HG03342 (cell line): ENCODE measurements around the gene TMEM184B.

Experiments used
- ATAC-seq: cut with Tn5 transposase; IDR thresholded peaks from one replicate; pipeline ENCODE4 v1.9.1; 2021; ENCODE audit warnings: mild to moderate bottlenecking, moderate library complexity; ENCODE audit not compliant: unreplicated experiment

Gene TMEM184B

DNA sequence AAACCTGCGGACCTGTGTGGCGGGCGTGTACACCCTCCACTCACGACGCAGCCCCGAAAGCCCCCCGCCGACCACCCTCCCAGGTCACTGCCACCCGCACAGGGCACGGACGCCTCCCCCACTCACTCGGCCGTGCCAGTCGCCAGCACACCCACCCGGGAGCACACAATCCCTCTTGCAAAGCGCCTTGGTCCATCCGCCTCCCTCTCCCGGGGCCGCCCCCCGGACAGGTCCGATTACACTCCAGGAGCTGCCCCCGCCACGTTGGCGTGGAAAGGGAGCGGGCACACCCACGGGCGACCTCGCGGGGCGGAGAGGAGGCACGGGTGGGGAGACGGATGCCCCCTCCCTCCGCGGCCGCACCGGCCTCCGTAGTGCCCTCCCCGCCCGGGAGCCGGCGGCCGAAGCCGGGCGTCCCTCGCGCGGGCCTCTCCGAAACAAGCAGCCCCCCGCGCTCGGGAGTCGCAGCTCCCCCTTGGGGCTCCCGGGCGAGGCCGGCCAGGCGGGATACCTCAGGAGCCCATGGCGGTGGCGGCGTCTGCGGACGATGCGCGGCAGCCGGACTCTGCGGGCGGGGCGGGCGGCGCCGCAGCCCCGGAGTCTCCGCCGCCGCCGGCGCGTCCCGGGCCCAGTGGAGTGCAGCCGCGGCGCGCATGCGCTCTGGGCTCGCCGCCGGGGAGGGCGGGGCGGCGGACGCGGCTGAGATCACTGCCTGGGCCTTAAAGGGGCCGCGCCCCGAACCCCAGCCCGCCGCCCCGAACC lies at the start of gene TMEM184B:
TSS of gene TMEM184B (minus strand) at position 638 of the 762 bp plus-strand sequence. CDS start 25,049 bp downstream, outside the sequence.
- ATAC-seq = peak; percentile 74

DNA sequence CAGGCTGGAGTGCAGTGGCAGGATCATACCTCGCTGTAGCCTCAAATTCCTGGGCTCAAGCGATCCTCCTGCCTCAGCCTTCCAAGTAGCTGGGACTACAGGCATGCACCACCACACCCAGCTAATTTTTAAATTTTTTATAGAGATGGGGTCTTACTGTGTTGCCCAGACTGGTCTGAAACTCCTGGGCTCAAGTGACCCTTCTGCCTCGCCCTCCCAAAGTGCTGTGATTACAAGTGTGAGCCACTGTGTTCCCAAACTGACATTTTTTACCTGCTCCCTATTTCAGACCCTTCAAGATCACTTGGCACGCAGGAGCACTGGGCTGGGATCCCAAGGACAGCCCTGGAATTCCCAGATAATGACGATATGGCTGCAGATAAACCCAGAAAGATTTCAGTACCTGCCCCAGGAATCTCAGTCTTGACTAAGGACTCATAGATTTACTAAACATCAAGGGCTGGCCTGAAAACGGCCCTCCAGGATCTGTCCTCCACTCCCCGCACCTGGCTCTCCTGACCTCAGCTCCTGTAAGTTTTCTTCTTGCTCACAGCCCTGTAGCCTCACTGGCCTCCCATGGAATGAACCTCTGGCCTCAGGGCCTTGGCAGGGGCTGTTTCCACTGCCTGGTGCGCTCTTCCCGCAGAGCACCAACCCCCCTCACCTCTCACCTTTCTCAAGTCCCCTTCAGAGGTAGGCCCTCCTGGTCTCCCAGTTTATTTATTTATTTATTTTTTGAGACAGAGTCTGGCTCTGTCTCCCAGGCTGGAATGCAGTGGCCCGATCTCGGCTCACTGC lies 48.0 kb upstream of the TMEM184B start:
- ATAC-seq = no peak

DNA sequence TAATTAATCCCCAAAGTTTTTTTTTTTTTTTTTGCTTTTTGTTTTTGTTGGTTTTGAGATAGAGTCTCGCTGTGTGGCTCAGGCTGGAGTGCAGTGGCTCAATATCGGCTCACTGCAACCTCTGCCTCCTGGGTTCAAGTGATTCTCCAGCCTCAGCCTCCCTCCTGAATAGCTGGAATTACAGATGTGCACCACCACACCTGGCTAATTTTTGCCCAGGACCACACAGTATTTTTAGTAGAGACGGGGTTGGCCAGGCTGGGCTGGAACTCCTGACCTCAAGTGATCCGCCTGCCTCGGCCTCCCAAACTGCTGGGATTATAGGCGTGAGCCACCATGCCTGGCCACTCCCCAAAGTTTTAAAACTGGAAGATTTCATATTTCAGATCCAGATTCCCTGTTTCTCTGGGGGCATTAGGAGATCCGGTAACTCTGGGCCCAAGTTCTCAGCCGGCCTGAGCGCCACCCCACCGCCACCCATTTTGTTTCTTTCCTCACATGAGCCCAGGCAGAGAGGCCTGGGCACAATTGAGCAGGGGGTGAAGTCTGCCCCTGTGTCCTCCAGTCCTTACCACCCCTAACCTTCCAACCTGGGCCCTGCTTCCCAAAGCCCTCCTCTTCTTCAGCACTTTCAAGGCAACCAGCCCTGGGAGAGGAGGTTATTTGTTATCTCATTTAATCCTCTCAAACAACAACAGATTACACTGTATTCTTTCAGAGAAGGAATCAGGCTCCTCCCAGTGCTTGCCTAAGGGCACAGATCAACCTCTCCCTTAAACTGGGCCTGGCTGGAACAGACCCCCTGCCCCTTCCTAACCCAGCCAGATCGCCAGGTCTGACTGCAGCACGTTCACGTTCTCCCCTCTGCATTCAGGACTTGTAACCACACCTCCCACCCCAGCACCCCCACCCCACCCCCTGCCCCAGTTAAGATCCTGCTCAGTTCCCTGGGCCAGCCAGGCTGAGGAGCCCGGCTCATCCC lies 46.3 kb upstream of the TMEM184B start:
- no peak for ATAC-seq

DNA sequence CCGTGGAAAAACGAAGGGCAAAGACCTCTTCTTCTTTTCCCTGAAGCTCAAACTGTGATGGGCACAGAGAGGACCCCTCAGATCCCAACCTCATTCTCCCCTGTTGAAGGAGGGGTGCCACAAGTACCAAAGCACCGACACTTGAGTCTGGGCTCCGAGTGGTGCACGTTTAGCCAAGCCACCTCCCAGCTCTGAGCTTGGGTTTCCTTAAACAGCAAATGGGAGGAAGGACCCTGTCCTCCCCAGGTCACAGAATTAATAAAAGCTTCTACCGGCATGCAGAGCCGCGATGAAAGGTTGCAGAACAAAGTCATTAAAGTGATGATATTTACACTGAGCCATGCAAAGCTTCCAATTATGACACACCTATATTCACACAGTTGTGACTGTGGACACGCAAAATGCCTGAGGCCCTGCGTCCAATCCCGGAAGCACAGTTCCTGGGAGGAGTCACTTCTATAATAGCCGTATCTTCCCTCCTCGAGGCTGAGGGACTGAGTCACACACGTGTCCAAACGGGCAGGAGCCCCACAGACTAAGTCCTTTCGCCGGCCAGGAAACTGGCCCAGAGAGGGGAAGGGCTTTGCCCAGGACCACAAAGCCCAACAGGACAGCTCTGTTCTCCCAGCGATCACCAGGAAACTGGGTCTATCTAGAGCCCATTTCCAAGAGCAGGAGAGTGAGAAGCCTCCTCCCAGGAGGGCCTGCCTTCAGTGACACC lies 45.3 kb upstream of the TMEM184B start:
- no peak for ATAC-seq

DNA sequence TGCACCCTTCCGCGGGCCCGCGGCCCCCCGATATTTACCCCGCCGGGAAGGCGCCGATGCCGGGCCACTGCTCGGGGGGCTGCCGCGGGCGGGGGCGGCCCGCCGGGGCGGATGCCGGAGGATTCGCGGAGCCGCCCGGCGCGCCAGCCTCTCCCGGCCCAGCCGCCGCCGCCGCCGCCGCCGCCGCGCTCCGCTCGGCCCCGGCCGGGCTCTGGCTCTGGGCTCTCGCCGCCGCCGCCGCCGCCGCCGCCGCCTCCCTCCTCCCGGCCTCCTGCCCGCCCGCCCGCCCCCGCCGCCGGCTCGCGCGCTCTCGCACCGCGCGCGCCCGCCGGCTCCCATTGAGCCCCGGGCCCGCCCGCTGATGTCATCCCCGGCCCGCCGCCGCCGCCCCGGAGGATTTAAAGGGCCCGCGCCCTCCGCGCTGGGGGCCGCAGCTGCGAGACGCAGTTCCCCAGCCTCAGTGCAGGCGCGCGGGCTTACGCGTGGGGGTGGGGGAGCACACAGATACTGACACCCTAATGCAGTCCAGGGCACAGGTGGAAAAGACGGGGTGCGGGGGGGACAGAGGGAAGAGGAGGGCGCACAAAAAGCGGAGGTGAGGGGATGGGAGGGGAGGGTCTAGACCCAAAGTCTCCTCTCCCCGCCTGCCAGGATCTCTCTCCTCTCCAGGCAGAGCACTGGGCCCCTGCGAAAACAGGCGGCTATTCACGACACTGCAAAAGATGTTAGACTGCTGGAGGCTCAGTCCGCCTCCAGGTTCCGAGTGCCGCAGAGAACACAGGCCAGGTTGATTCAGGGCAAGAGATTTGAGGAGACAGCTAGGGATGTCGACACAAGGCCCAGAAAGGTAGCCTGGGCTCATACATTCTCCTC lies 44.5 kb upstream of the TMEM184B start, which contains the start of gene CSNK1E:
TSS of gene CSNK1E (minus strand) at position 312 of the 873 bp plus-strand sequence. CDS start 3,276 bp downstream, outside the sequence.
- peak; percentile 27 for ATAC-seq

DNA sequence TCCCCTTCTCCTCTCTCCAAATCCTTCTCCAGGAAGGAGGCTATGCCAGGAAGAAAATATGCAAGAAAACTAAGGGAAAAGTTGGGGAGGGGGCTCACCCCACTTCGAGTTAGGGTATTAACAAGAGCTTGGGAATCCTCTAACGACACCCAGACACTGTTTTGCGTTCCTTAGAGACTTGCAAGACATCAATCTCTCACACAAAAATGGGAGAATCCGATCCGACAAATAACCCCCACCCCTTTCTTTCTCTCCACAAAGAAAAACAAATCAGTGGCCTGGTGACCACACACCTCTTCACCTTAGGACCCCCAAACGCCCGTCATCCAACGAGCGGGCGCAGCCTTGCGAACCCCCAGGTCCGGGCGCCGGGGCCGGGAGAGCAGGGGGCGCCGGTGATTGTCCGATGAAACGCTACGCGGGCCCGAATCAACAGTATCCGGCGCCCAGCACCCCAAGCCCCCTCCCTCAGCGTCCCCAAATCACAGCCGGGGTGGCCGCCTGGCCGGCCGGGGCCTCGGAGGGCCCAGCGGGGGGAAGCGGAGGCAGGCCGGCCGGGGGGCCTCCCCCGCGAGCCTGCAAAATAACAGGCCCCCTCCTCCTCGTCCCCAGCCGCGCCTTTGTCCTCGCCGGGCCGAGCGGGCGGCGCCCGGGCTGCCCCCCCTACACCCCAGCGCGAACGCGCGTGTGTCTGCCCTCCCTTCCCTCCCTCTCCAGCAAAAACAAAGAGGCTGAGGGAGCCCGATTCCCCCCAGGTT lies 43.7 kb upstream of the TMEM184B start:
- ATAC-seq = peak; percentile 24

DNA sequence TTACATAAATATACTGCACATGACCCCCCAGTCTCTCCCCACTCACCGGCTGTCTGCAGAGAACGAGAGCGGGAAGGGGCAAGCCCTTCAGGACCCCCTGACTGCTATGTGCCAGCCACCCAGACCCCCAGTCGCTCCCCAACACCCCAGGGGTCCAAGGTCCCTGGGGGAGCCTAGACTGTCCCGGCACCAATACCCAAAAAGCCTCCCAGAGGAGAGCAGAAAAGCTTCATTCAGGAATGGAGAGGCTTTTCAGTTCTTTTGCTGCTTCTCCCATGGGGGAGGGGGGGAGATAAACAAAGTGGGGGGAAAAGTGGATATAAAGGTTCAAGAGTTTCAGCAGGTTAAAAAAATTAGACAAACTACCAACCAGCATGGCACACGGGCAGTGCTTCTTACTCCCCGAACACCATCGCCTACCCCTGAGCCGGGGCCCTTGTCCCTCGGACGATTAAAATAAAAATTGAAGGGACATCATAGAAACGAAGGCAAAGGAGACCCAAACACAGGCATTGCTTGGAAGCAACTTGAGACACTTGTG lies 43.1 kb upstream of the TMEM184B start:
- ATAC-seq = no peak

DNA sequence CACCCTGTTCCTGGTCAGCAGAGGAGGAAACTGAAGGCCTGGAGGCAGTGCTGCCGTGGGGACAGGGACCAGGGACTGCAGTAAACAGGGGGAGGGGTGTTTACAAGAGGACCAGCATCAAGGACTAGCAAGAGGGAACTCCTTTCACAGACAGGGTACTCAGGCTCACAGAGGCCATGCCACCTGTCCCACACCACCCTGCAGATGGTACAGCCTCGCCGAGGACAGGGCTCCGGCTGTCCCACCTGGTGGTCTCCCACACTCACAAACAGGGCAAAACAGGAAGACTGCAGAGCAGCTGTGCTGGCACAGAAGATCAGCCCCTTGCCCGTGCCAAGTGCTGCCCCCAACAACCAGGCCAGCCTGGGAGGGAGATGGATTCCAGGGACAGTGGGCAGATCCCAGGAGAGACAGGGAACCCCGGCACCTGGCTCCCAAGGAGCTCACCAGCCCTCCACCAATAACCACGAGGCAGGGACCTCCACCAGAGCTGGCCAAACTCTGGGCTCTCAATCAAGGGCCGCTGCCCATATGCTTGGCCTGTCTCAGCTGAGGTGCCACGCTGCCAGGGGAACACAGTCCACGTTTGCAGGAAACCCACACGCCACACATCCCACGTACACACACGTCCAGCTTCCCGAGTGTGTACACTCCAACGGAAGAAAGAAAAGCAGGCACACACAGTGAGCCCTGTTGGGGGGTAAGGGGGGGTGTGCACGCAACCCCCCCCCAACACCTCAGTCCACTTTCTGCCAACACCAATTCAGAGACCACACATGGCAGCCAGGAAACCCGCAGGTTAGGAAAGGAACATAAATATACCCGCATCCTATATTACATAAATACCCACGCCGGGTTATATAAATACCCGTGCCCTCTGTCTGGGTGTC lies 42.4 kb upstream of the TMEM184B start:
- no peak for ATAC-seq

DNA sequence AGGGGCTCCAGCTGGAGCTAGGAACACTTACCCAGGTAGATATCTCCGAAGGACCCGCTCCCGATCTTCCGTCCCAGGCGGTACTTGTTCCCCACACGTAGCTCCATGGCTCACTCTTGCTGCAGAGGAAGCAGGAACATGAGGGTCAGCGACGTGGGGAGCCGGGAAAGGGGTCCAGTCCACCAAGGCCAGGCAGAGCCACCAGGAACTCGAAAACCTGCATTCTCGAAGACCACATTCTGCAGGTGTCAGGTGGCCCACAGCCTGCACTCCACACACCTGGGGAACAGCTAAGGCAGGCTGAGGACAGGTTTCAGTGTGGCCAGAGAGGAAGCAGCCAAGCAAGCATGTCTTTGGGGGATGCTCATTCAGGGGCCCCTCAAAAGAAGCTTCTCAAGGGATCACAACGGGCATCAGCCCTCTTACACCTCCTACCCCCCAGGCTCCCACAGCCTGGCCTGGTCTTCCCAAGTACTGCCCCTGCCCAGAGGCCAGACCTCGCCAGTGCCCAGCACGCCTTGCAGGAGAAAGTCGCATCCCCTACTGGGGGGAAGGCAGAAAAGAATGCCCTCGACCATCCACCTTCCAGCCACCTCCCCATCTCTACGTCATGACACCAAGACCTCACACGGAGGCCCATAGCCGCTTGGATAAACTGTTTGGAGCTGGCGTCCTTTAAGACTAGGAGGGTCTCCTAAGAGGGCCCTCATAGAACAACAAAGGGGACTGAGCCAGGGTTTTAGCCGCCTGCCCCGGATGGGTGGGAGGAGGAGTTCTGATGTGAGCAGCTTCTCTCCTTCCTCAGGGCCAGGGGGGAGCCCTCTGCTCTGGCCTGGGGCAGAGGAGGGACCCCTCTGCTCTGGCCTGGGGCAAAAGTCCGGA lies 41.5 kb upstream of the TMEM184B start:
- no peak for ATAC-seq

DNA sequence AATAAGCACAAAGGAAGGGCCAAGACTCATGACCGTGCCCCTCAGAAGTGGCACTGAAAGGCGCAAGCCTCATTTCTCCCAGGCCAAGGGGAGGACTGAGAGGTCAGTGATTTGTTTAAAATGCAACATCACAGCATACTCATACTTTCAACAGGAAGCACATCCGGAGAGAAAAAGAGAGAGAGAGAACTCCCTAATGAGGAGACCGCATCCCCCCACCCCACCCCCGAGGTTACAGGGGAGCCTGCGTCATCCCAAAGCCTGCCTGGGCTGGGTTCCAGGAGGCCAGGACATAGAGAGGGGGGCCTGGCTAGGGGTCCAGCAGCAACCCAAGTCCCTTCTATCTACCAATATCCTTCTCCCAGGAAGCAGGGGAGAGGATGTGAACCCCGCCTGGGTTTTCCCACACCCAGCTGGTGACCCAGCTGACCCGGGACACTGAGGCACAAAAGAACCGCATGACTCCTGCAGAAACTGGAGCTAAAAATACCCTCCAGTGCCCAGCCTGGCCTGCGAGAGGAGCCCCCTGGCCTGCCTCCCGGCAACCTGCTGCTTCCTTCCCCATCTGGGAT lies 40.7 kb upstream of the TMEM184B start:
- no peak for ATAC-seq

DNA sequence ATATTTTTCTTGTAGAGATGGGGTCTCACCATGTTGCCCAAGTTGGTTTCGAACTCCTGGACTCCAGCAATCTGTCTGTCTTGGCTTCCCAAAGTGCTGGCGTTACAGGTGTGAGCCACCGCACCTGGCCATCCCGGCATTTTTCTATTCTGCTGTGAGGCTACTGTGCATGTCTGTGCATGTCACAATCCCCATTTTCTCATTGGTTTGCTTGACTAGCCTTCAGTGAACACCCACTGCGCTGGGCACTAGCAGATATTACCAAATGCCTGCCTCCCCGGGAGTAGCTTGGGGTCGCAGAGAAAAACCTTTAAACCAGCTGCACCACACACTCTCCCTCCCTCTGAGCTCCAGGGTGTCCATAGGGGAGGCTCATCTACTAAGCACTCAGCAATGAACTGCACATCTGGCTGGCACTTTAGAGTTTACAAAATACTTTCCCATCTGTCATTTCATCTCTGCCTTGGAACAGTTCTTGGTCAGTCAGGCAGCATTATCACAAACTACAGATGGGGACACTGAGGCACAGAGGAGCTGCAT lies 39.5 kb upstream of the TMEM184B start:
- ATAC-seq = no peak

DNA sequence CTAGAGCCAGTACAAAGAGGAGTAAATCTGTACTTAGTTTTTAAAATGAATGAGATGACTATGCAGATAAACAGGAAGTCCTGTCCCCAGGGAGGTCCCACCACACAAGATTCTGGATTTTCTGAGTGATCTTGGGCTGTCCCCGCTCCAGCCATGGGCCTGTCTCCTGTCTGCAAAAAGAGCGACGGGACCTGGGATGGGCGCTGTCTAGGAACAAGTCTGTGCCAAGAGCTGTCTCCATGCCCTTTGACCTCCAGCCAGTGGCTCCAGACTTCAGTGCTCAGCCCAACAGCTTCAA lies 38.5 kb upstream of the TMEM184B start:
- no peak for ATAC-seq

DNA sequence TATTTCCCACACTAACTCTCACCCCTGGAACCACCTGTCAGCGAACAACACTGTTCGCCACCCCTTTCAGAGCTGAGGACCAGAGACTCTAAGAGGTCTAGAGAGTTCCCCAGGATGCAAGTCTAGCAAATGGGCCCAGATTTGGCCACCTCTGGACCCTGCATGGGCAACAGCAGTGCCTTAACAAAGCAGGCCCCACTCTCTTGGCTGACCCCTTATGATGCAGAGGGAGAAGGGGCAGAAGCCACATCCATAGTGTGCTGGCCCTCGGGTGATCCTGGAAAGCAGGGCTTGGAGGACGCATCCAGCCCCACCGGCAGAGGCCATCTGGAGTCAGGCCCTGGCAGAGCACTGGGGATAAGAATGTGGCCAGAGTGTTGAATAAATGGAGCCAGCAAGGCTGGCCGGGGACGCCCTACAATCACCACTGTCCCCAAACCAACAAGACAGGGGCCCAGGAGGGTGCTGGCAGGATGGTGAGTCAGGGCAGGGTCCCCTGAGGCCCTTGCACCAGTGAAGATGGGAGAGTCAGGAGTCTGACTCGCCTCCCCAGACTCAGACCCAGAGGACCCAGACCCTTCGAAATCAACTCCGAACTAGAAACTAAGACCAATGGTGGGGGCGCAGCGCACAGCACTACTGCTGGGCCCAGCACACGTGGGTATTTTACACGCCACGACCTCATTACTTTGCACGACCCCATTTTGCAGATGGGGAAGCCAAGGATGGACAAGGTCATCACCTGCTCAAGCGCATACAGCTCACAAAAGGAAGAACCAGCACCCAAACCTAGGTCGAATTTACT lies 37.9 kb upstream of the TMEM184B start:
- ATAC-seq = no peak

DNA sequence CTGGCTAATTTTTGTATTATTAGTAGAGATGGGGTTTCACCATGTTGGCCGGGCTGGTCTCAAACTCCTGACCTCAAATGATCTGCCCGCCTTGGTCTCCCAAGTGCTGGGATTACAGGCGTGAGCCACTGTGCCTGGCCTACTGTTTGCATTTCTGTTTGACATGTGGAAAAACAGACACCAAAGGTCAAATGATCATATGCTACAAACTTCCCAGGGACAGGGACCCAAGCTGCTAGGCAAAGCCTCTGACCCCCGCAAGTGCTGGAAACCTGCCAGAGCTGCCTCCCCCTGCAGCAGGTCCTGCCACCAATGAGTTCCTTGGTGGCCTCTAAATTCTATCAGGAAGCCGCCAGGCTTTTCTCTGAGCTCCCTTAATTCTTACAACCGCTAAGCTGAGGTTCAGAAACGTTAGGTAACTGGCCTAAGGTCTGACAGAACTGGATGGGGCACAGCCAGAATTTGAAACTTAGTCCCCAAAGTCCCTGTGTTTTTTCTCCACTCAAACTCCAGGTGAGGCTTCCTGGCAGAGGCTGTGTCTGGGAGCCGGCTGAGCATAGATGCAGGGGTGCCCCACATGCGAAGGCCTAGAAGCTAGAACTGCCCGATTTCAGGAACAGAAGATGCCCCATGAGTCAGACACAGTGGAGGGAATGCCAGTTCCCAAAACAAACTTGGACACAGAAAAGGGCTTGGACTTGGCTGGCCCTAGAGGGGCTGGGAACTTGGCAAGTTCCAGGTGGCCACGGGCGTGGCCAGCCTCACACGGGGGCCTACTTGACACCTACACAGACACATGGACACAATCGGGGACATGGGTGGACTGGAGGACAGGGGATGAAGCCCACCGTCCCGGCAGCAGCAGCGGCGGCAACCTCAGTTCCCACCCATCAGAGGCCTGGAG lies 37.1 kb upstream of the TMEM184B start:
- no peak for ATAC-seq
